ENCODE data around the gene DGCR6L. TPM values are rescaled to one million over a fixed set of nuclear protein-coding genes. Genes with fewer than 3 reads are reported as not detected.
"Not testable (repeated sequence)": the region's sequence is repeated elsewhere in the genome, so short reads cannot be mapped to it uniquely, and the experiment has no call there.

Gene DGCR6L
- total RNA-seq, 1 experiment from 2014 or later: 68.5 TPM

DNA sequence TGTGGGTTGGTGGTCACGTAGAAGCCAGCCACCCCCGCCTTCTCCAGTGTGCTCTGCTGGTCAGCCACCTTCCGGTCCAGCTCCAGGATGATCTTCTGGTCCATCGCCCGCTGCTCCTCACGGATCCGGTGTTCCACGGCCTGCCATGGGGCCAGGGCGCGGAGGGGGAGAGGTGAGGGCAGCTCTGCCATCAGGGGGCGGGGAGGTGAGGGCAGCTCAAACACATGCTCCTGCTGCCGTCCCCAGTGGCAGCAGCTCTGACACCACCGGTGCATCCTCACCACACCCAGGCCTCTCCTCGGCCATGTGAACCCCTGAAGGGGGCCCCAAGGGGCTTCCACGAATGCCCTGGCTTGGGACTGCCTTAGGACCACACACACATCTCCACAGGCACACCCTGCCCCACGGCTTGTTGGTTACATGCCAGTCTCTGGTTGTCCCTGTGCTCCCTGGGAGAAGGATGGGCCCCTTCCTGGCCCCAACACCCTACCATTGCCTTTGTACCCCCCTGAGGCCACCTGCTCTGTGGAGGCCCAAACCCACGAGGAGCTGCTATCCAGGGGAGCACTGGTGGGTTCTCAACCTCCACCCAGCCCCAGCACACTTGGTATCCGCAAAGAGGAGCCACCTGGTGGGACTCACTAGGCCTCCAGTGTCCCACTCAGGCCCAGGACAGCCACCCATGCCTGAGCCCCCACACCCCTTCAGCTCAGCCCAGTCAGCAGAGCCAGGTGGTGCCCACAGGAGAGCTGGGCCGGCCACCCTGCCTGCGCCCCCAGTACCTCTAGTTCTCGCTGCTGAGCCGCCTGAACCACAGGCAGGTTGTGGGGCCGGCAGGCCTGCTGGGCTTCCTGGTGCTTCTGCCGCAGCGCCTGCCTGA, 4.3 kb downstream of the DGCR6L start:
- H3K36me3 Mint-ChIP-seq: no peaks in the 10 kb centered on the region
- H3K9me3 Mint-ChIP-seq: no peaks in the 10 kb centered on the region
- no peak overlapping the region for H3K27ac Mint-ChIP-seq
- DNase-seq (ENCODE audit: low spot score) (no peak), ATAC-seq (no peak)
- TF ChIP-seq FOXK1 (CRISPR knock-in tag; IDR thresholded peaks at IDR 0.05) (no peak), EMX1 (CRISPR knock-in tag; IDR thresholded peaks at IDR 0.05) (no peak), MYBL2 (CRISPR knock-in tag; IDR thresholded peaks at IDR 0.05) (no peak), ETV6 (CRISPR knock-in tag; IDR thresholded peaks at IDR 0.05) (no peak), MXD4 (CRISPR knock-in tag; IDR thresholded peaks at IDR 0.05; ENCODE audit: borderline replicate concordance) (no peak), ZNF671 (CRISPR knock-in tag; IDR thresholded peaks at IDR 0.05) (no peak), ZNF219 (CRISPR knock-in tag; IDR thresholded peaks at IDR 0.05; ENCODE audit: borderline replicate concordance) (no peak), SMAD4 (CRISPR knock-in tag; IDR thresholded peaks at IDR 0.05) (no peak), SMAD3 (CRISPR knock-in tag; IDR thresholded peaks at IDR 0.05; ENCODE audit: borderline replicate concordance) (no peak), ZNF138 (CRISPR knock-in tag; conservative IDR thresholded peaks at IDR 0.05) (no peak), CBFB (CRISPR knock-in tag; IDR thresholded peaks at IDR 0.05; ENCODE audit: low read depth) (no peak), TCF7 (CRISPR knock-in tag; IDR thresholded peaks at IDR 0.05; ENCODE audit: low read depth) (no peak)
- TF ChIP-seq, protein P1, sequence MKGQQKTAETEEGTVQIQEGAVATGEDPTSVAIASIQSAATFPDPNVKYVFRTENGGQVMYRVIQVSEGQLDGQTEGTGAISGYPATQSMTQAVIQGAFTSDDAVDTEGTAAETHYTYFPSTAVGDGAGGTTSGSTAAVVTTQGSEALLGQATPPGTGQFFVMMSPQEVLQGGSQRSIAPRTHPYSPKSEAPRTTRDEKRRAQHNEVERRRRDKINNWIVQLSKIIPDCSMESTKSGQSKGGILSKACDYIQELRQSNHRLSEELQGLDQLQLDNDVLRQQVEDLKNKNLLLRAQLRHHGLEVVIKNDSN (CRISPR knock-in tag; IDR thresholded peaks at IDR 0.05): no peak
- TF ChIP-seq, protein P2, sequence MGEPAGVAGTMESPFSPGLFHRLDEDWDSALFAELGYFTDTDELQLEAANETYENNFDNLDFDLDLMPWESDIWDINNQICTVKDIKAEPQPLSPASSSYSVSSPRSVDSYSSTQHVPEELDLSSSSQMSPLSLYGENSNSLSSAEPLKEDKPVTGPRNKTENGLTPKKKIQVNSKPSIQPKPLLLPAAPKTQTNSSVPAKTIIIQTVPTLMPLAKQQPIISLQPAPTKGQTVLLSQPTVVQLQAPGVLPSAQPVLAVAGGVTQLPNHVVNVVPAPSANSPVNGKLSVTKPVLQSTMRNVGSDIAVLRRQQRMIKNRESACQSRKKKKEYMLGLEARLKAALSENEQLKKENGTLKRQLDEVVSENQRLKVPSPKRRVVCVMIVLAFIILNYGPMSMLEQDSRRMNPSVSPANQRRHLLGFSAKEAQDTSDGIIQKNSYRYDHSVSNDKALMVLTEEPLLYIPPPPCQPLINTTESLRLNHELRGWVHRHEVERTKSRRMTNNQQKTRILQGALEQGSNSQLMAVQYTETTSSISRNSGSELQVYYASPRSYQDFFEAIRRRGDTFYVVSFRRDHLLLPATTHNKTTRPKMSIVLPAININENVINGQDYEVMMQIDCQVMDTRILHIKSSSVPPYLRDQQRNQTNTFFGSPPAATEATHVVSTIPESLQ (CRISPR knock-in tag; IDR thresholded peaks at IDR 0.05): no peak
- TF ChIP-seq, protein P3, sequence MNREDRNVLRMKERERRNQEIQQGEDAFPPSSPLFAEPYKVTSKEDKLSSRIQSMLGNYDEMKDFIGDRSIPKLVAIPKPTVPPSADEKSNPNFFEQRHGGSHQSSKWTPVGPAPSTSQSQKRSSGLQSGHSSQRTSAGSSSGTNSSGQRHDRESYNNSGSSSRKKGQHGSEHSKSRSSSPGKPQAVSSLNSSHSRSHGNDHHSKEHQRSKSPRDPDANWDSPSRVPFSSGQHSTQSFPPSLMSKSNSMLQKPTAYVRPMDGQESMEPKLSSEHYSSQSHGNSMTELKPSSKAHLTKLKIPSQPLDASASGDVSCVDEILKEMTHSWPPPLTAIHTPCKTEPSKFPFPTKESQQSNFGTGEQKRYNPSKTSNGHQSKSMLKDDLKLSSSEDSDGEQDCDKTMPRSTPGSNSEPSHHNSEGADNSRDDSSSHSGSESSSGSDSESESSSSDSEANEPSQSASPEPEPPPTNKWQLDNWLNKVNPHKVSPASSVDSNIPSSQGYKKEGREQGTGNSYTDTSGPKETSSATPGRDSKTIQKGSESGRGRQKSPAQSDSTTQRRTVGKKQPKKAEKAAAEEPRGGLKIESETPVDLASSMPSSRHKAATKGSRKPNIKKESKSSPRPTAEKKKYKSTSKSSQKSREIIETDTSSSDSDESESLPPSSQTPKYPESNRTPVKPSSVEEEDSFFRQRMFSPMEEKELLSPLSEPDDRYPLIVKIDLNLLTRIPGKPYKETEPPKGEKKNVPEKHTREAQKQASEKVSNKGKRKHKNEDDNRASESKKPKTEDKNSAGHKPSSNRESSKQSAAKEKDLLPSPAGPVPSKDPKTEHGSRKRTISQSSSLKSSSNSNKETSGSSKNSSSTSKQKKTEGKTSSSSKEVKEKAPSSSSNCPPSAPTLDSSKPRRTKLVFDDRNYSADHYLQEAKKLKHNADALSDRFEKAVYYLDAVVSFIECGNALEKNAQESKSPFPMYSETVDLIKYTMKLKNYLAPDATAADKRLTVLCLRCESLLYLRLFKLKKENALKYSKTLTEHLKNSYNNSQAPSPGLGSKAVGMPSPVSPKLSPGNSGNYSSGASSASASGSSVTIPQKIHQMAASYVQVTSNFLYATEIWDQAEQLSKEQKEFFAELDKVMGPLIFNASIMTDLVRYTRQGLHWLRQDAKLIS (CRISPR knock-in tag; IDR thresholded peaks at IDR 0.05; ENCODE audit: borderline replicate concordance): no peak
- TF ChIP-seq, protein P4, sequence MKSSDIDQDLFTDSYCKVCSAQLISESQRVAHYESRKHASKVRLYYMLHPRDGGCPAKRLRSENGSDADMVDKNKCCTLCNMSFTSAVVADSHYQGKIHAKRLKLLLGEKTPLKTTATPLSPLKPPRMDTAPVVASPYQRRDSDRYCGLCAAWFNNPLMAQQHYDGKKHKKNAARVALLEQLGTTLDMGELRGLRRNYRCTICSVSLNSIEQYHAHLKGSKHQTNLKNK (CRISPR knock-in tag; IDR thresholded peaks at IDR 0.05): no peak
- TF ChIP-seq, protein P5, sequence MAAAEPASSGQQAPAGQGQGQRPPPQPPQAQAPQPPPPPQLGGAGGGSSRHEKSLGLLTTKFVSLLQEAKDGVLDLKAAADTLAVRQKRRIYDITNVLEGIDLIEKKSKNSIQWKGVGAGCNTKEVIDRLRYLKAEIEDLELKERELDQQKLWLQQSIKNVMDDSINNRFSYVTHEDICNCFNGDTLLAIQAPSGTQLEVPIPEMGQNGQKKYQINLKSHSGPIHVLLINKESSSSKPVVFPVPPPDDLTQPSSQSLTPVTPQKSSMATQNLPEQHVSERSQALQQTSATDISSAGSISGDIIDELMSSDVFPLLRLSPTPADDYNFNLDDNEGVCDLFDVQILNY (CRISPR knock-in tag; IDR thresholded peaks at IDR 0.05): no peak
- TF ChIP-seq, protein P6, sequence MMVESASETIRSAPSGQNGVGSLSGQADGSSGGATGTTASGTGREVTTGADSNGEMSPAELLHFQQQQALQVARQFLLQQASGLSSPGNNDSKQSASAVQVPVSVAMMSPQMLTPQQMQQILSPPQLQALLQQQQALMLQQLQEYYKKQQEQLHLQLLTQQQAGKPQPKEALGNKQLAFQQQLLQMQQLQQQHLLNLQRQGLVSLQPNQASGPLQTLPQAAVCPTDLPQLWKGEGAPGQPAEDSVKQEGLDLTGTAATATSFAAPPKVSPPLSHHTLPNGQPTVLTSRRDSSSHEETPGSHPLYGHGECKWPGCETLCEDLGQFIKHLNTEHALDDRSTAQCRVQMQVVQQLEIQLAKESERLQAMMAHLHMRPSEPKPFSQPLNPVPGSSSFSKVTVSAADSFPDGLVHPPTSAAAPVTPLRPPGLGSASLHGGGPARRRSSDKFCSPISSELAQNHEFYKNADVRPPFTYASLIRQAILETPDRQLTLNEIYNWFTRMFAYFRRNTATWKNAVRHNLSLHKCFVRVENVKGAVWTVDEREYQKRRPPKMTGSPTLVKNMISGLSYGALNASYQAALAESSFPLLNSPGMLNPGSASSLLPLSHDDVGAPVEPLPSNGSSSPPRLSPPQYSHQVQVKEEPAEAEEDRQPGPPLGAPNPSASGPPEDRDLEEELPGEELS (CRISPR knock-in tag; IDR thresholded peaks at IDR 0.05): no peak
- TF ChIP-seq, protein P7, sequence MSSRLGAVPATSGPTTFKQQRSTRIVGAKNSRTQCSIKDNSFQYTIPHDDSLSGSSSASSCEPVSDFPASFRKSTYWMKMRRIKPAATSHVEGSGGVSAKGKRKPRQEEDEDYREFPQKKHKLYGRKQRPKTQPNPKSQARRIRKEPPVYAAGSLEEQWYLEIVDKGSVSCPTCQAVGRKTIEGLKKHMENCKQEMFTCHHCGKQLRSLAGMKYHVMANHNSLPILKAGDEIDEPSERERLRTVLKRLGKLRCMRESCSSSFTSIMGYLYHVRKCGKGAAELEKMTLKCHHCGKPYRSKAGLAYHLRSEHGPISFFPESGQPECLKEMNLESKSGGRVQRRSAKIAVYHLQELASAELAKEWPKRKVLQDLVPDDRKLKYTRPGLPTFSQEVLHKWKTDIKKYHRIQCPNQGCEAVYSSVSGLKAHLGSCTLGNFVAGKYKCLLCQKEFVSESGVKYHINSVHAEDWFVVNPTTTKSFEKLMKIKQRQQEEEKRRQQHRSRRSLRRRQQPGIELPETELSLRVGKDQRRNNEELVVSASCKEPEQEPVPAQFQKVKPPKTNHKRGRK (CRISPR knock-in tag; IDR thresholded peaks at IDR 0.05; ENCODE audit: borderline replicate concordance): no peak
- H3K27me3 Mint-ChIP-seq (ENCODE audit: low read depth): no peaks in the 10 kb centered on the region
- no peak overlapping the region for H3K4me3 Mint-ChIP-seq
- peaks cover 19% of the 10 kb centered on the region for H3K4me1 Mint-ChIP-seq
- ChIA-PET CTCF (interaction anchor here (0.7 to 2.3 kb wide), 3 partner anchors 77 to 159 kb away, joined by 3 to 6 read pairs (median 3); no protein-coding TSS in a partner anchor), POLR2A (no interaction called here)

DNA sequence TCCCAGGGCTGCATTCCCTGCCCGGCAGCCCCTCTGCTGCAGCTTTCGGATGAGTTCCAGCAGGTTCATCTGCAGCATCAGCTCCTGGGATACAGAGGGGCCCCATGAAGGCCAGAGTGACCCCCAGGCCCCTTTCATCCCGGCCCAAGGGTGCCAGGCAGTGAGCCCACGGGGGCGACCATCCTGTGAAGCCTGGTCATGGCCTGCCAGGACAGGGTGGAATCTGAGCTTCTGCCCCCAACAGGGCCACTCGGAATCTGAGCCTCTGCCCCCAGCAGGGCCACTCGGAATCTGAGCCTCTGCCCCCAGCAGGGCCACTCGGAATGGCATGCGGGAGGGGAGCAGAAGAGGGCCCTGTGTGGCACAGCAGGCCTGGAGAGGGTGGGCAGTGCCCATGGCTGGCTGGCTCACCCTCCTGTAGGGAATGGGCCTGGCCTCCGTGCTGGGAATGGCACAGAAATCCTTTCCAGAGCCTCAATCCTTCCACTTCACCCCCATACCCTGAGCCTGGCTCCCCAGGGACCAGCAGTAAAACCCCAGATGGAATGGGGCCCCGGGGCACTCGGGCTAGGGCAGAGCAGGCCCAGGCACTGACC, 5.0 kb downstream of the DGCR6L start:
- H3K4me3 Mint-ChIP-seq; ATAC-seq; H3K27me3 Mint-ChIP-seq (ENCODE audit: low read depth); H3K36me3 Mint-ChIP-seq; POLR2A ChIA-PET; H3K27ac Mint-ChIP-seq; H3K9me3 Mint-ChIP-seq: not testable (repeated sequence)
- peak; percentile 6 for DNase-seq (ENCODE audit: low spot score)
- peaks cover 18% of the 10 kb centered on the region for H3K4me1 Mint-ChIP-seq
- CTCF ChIA-PET: interaction anchor here (0.7 to 1.0 kb wide), 2 partner anchors 76 to 158 kb away, joined by 3 read pairs; no protein-coding TSS in a partner anchor

DNA sequence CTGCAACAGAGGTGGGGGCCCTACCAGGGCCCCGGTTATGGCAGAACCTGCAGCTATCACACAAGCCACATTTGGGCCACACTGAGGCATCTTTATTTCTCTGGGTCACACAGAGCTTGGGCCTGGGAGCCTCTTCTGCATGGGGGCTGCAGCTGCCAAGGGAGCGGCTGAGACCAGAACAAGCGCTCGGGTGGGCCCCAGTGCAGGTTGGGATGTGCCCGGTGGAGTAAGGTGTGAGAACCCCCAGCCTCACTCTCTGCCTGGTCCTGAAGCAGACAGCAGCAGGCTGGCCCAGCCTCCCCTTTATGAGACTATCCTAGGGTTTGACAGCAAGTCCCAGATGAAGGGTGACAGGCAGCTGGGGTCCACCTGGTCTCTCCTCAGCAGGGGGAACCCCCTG, 5.7 kb downstream of the DGCR6L start:
- H3K36me3 Mint-ChIP-seq; H3K4me3 Mint-ChIP-seq; H3K27ac Mint-ChIP-seq; H3K27me3 Mint-ChIP-seq (ENCODE audit: low read depth); ATAC-seq; H3K9me3 Mint-ChIP-seq; POLR2A ChIA-PET: not testable (repeated sequence)
- CTCF ChIA-PET: interaction anchor here (1.0 kb wide), 1 partner anchor 157 kb away, joined by 3 read pairs; no protein-coding TSS in a partner anchor
- DNase-seq (ENCODE audit: low spot score): peak; percentile 4
- peaks cover 18% of the 10 kb centered on the region for H3K4me1 Mint-ChIP-seq

Measured in WTC11 (cell line).